Stimulated activated CD4-positive, alpha-beta T cell treated with anti-CD3 and anti-CD28 coated beads, Interleukin-15, amount 100 ng/mL, for 24 hours (primary cell): ENCODE data around the gene MAP1A.
"Not testable (repeated sequence)": the region's sequence is repeated elsewhere in the genome, so short reads cannot be mapped to it uniquely, and the experiment has no call there.

Experiments
- DNase-seq: peaks from one replicate; pipeline ENCODE4 v3.0.0-alpha.2; 2020

The MAP1A gene

DNA sequence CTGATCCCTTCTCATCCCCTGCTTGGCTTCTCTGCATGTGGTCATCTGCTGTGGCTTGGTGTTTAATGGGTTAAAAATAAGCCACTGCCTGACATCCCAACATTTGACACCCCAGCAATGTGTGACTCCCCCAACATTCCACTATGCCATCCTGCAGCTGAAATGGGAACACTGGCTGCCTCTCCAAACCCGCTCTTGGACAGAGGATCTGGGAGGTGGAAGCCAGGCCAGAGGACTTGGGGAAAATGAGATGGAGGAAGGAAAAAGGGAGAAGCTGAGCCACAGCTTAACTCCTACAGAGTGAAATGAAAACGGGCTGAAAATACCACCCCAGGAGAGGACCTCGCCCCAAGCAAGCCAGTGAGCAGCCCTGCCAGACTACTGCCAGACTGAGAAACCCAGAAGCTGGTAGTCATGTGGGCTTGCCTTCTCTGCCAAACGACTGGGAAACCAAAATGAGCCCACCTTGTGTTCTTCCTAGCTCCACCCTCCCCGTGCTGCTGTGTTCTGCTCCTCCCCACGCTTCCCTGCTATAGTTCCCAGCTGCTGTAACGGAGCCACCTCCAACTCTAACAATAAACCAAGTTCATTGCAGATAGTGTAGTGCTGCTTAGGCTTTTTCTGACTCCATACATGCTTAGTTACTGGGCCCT lies 13.7 kb downstream of the MAP1A start:
- no peak for DNase-seq

DNA sequence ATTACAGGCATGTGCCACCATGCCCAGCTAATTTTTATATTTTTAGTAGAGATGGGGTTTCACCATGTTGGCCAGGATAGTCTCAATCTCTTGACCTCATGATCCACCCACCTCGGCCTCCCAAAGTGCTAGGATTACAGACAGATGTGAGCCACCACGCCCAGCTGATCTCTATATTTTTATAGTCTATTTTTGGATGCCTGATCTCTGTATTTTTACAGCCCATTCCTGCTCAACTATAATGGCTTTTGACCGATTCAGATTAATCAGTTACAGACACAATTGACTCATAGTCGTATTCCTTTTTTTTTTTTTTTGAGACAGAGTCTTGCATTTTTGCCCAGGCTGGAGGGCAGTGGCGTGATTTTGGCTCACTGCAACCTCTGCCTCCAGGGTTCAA lies 15.4 kb downstream of the MAP1A start:
- DNase-seq, result not testable (repeated sequence)

DNA sequence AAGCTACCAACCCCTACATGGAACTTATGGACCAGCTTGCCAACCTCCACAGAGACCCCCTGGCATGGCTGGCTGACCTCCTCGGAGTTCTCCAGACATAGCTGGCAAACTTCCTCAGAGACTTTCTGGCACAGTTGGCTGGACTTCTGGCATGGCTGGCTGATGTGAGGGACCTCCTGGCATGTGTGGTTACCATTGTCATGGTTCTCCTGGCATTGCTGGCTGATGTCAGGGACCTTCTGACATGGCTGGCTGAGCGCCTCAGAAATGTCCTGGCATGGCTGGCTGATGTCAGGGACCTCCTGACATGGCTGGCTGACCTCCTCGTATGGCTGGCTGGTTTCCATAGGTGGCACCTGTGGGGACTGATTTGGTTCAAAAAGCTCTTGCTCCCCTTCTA lies 17.5 kb downstream of the MAP1A start:
- no peak for DNase-seq

DNA sequence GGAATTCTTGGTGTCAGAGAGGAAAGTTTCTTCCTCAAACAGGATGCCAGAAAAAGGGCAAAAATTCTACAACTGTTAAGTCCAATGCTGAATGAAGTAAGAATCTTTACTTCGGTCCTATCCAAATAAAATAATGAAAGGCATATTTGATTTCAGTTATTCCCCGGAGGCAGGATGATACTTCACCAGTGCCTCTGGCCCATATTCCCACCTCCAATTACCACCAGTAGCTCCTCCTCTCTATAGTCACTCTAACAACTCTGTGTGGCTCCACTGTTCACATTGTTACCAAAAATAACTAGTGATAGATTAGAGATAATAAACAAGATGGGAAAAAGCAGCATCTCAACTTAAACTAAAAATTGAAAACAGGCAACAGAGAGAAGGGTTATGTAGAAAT lies 20.7 kb downstream of the MAP1A start:
- no peak for DNase-seq

DNA sequence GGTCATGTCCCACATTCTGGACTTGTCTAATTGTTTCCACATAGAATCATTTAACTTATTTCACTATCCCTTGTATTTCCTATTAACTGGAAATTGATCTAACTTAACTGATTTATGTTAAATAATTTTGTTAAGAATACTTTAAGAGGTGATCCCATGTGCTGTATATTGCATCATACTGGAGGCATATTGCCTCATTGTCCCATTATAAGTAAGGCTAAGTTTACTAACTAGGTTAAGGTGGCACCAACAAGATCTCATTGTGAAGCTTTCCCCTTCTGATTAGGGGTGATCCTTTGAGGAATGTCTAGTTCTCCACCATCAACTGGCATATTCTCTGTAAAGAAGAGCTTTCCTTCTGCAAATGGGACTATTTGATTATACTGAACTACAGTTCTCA lies 24.4 kb downstream of the MAP1A start:
- DNase-seq, result no peak

DNA sequence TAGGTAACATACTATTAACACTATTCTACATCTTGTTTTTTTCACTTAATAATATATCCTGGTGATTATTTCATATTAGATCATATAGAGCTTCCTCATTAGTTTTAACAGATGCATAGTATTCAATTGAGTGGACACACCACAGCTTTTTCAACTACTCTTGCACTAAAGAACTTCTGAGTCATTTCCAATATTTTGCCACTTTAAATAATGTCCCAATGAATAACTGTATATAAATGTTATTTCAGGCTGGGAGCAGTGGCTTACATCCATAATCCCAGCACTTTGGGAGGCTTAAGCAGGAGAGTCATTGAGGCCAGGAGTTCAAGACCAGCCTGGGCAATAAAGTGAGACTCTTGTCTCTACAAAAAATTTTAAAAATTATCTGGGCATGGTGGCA lies 26.9 kb downstream of the MAP1A start:
- DNase-seq, result no peak

DNA sequence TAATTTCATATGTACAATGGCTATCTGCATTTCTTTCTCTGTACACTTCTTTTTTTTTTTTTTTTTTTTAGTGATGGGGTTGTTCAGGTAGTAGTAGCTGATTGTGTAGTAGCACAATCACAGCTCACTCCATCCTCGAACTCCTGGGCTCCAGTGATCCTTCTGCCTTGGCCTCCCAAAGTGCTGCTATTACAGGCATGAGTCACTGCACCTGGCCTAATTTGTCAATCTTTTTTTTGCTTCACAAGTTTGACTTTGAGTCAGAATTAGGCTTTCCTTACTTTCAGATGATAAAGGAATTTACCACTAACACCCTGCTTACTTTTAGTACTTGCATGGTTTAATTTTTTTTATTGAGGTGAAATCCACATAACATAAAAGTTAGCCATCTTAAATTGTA lies 28.0 kb downstream of the MAP1A start:
- no peak for DNase-seq

DNA sequence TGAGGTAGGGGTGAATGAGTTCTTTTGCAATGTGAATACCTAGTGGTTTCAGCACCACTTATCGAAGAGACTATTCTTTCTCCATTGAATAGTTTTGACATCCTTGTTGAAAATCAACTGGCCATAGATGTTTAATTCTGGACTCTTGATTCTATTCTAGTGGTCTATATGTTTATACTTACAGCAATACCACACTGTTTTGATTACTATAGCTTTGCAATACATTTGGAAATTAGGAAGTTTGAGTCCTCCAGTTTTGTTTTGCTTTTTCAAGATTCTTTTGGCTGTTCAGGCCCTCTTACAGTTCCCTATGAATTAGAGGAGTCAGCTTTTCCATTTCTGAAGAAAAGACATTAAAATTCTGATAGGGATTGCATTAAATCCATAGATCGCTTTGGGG lies 30.1 kb downstream of the MAP1A start:
- DNase-seq, result no peak

DNA sequence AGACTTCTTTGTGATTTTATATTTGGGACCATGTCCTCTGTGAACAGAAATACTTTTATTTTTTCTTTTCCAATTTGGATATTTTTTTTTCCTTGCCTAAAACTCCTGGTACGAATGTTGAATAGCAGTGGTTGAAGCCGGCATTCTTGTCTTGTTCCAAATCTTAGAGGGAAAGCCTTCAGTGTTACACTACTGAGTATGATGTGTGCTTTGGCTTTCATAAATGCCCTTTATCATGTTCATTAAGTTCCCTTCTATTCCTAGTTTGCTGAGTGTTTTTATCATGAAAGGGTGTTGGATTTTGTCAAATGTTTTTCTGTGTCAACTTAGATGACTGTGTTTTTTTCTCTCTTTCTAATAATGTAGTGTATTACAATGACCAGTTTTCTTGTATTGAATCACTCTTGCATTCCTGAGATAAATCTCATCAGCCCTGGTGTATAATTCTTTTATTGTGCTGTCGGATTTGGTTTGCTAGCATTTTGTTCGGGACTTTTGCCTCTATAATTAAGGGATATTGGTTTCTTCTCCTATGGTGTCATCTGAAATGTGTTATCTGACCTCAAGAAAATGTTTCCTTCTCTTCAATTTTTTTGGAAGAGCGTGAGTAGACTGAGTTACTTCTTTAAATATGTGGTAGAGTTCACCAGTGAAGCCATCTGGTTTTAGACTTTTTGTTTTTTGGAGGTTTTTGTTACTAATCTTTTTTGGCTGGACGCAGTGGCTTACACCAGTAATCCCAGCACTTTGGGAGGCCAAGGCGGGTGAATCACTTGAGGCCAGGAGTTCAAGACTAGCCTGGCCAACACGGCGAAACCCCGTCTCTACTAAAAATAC lies 33.3 kb downstream of the MAP1A start:
- no peak for DNase-seq

DNA sequence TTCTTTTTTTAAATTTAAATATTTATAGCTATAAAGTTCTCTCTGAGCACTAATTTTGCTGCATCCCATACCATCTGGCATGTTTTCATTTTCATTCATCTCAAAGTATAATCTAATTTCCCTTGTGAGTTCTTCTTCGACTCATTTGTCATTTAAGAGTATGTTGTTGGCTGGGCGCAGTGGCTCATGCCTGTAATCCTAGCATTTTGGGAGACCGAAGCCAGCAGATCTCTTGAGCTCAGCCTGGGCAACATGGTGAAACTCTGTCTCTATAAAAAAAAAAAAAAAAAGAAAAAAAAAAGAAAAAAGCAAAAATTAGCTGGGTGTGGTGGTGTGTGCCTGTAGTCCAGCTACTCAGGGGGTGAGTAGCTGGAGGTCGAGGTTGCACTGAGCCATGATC lies 34.8 kb downstream of the MAP1A start:
- no peak for DNase-seq

DNA sequence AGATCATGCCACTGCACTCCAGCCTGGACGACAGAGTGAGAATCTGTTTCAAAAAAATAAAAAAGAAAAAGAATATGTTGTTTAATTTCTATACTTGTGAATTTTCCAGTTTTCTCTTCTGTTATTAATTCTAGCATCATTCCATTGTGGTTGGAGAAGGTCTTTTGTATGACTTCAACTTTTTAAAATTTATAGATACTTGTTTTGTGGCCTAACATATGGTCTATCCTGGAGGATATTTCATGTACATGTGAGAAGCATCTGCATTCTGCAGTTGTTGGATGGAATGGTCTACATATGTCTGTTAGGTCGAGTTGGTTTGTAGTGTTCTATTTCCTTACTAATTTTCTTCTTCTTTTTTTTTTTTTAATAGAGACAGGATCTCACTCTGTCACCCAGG lies 35.6 kb downstream of the MAP1A start:
- DNase-seq, result no peak

DNA sequence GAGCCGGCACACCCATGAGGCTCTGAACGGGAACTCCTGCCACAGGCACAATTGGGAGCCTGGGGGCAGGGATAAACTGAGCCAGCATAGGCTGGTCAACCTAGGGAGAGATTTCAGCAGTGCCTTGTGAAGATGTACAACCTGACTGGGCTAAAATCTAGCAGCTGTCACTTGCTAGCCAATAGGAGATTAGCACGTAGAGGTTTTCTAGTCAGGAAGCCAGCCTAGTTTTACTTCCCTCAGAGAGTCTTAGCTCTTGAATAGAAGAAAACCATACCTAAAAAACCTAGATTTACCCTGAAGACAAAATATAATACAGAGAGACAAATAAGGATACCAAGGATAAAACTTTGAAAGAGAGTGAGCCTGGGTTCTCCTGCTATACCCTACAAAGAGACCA lies 45.3 kb downstream of the MAP1A start:
- DNase-seq, result not testable (repeated sequence)

DNA sequence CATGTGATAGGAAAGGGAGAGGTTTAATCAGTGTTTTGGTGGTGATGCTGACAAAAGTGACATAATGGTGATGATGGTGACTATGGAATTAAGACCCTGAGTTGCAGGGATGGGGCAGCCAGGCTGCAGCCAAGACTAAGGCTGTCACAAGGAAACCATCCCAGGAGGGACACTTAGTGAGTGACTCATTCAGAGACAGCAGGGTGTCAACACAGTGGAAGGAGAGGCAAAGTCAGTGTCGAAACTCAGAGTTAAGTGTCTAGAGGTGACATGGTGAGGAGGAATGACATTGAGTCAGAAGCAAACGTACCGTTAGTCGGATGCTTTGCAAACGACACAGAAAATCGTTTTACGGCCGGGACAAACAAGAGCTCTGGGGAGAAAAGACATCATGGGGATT lies 46.4 kb downstream of the MAP1A start:
- not testable (repeated sequence) for DNase-seq

DNA sequence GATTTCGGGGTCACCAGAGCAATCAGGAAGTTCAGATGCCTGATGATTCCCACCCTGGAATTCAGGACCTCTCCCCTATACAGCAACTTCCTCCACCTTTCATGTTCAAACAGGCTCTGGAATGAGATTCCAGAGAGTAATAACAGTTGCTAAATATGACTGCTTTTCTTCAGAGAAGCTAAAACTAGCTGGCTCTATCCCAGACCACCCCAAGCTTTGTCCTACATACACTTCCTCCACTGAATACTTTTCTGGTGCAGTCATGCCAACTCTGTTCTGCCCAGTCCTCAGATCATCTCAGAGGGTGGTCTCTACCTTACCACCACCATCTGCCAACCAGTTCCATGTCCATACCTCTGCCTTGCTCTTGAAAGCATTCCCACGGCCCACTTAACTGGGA lies 49.2 kb downstream of the MAP1A start:
- not testable (repeated sequence) for DNase-seq

DNA sequence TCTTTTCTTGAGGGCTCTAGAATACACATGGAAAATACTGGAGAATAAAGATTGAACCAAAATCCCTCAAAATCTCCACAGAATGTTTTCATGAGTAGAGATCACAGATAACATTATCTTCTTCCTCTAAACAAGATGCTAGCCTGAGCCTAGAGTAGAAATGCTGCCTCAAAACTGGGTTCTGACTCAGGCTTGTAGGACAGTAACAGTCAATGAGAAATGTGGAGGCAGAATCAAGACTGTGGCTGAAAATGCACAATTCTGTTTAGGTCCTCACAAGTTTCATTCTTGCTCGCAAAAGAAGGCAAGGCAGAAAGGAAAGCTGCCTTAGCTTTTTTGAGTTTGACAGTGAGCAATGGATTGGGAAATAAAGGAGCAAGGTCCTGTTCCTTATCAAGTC lies 57.2 kb downstream of the MAP1A start:
- not testable (repeated sequence) for DNase-seq
